Activated effector memory CD4-positive, alpha-beta T cell treated with anti-CD3 and anti-CD28 coated beads, Interleukin-2, amount 50 U/mL, for 16 hours (primary cell): ENCODE measurements around the gene MASP1.
"Not testable (repeated sequence)": the region's sequence is repeated elsewhere in the genome, so short reads cannot be mapped to it uniquely, and the experiment has no call there.

Experiments used
- DNase-seq: peaks from one replicate; pipeline ENCODE4 v3.0.0-alpha.2; 2020

The MASP1 gene

GRCh38 chr3:187264911-187265310, 26.6 kb downstream of the MASP1 start:
- no peak for DNase-seq

- no peak for DNase-seq
Measured at GRCh38 chr3:187264021-187264420, 27.5 kb downstream of the MASP1 start.

DNA sequence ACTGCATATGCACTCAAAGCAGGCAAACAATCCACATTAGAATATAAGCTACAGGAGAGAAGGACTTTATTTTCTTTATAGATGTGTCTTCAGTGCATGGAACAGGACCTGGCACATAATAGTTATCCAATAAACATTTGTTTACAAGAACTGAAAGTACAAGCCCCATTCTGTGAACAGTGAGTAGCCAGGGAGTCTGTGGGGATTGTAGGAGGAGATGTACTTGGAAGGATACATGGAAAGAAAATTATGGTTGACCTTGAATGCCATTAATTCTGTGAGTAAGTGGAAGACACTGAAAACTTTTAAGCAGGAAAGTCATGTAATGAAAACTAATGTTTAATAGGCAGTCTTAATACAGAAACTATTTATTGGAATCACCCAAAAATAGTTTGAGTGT, 28.3 kb downstream of the MASP1 start:
- no peak for DNase-seq

- no peak for DNase-seq
Measured at GRCh38 chr3:187262360-187262759, 29.2 kb downstream of the MASP1 start.

- no peak for DNase-seq
Measured at GRCh38 chr3:187261541-187261969, 30.0 kb downstream of the MASP1 start.

GRCh38 chr3:187259171-187259570, 32.4 kb downstream of the MASP1 start:
- DNase-seq, result no peak

DNA sequence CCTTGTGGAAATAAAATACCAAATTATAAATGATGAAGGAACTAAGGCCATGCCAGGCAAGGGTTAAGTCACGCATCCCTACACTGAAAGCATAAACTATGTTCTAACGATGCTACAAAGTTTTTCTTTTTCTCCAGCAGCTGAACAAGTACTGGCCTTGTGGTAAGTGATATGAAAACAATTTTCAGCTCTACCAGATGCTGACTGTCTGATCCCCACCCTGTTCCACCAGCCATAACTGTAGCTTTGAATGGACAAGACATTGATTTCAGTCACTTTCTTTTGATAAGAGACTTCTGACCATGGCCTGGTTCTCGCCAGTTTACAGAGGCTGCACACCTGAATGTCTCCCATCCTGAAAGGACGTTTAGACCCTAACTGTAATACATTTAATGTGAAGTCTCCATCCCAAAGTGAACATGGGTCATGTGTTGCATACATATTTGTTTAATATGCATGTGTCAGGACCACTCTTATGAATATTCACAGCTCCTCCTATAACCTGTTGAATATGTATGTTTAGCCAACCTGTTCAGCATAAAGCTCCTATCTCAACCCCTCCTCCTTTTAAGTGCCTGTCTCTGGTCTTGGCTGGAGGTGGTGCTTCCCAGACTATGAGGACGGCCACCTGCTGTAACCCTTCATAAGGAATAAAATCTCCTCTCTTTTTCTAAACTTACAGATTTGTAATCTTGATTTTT, 33.4 kb downstream of the MASP1 start:
- DNase-seq, result no peak

DNA sequence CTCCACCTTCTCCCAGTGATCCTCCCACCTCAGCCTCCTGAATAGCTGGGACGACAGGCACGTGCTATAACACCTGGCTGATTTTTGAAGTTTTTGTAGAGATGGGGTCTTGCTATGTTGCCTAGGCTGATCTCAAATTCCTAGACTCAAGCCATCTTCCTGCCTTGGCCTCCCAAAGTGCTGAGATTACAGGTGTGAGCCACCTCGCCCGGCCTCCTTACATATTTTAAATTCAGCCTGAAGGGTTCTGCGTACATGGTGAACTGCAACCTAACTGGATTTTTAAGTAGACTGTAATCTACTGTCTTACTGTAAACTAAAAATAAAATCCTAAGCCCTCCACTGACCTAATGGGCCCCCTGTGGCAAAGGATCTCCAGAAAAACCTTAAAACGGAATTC, 34.1 kb downstream of the MASP1 start:
- DNase-seq, result no peak

- no peak for DNase-seq
Measured at GRCh38 chr3:187256051-187256616, 35.4 kb downstream of the MASP1 start.

DNA sequence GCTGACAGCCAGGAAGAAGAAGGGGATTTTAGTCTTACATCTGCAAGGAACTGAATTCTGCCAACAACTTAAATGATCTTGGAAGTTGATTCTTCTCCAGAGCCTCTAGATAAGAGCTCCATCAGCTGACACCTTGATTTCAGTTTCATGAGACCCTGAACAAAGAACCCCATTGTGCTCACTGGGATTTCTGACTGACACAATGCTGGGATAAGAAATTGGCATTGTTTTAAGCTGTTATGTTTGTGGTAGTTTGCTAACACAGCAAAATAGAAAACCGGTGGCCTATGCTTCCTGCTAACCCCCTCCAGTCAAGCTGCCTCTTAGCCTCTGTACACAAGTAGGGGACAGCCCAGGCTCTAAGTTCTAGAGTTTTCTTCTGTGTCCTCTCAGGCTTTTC, 36.2 kb downstream of the MASP1 start:
- DNase-seq, result no peak

GRCh38 chr3:187252311-187252710, 39.2 kb downstream of the MASP1 start:
- DNase-seq, result no peak

- DNase-seq, result no peak
Measured at GRCh38 chr3:187251599-187251998, 39.9 kb downstream of the MASP1 start.

DNA sequence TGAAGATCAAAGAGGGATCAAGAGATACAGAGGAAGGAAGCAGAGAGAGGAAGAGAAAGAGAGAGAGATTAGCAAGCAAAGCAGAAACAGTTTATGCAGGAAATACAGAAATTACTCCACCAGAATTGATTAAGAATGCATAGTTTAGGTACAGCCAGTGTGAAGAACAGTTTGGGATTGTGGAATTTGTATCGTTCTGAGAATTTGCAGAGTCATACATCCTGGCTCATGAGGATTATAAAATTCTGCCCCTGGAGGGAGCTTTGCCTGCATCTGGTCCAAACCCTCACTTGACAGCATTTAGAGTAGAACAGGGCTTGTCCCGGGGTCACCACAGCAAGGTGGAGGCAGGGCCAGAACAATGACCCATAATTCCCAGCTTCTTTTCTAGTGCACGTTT, 44.1 kb downstream of the MASP1 start:
- DNase-seq, result no peak

- DNase-seq, result no peak
Measured at GRCh38 chr3:187243933-187244524, 47.5 kb downstream of the MASP1 start.

GRCh38 chr3:187242900-187243299, 48.6 kb downstream of the MASP1 start:
- no peak for DNase-seq

GRCh38 chr3:187242435-187242834, 49.1 kb downstream of the MASP1 start:
- no peak for DNase-seq

GRCh38 chr3:187238835-187239234, 52.7 kb downstream of the MASP1 start:
- DNase-seq, result not testable (repeated sequence)

- DNase-seq, result no peak
Measured at GRCh38 chr3:187238239-187238638, 53.3 kb downstream of the MASP1 start.

GRCh38 chr3:187237741-187238140, 53.8 kb downstream of the MASP1 start:
- DNase-seq, result no peak

DNA sequence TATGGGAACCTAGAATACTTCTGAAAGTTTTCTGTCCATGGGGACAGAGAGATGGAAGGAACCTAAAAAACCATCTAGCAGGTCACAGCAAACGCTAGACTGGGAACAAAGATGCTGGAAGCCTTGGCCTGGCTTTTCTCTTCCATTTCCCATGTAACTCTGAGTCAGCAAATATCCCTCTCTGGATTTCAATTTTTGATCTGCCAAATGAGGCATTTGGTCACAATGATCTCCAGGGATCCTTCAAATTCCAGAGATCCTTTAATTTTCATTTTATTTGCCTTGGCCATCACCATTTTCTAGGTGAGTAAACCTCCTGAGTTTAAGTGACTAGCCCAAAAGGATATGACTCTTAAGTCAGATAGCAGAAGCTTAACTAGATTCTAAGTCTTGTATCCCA, 54.6 kb downstream of the MASP1 start:
- no peak for DNase-seq

GRCh38 chr3:187230011-187230410, 61.5 kb downstream of the MASP1 start:
- DNase-seq, result no peak

GRCh38 chr3:187228740-187229139, 62.8 kb downstream of the MASP1 start:
- DNase-seq, result no peak

GRCh38 chr3:187227658-187228258, 63.8 kb downstream of the MASP1 start:
- no peak for DNase-seq

DNA sequence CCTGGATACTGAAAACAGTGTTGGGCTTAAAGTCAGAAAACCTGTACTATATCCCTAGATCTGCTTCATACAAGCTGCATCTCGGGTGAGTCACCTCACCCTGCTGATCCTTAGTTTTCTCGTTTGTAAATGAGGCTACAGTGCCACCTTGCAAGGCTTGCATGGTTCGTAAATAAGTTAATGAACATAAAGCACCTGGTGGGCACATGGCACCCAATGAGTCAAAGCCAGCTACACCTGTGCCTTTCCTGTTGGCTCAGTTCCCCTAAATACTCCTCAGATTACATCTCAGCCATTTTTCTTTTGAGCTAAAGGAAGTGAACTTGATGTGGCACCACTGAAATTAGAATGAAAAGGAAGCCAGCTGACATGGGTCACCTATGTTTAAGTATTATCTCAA, 67.7 kb downstream of the MASP1 start:
- no peak for DNase-seq
